Fibroblast of the aortic adventitia (primary cell): ENCODE data around the gene PRDM7. TPM values are rescaled to one million over a fixed set of nuclear protein-coding genes. Genes with fewer than 3 reads are reported as not detected.
A peak's percentile ranks its signal among the peaks of the same experiment; 100 is the strongest.

Experiments used
- DNase-seq: peaks from one replicate; pipeline ENCODE4 v3.0.0-alpha.2; 2010; ENCODE audit warnings: low read depth
- H3K4me3 ChIP-seq: 2 replicates; pipeline ENCODE4 v1.5.1; 2011; ENCODE audit warnings: low read depth, mild to moderate bottlenecking, control low read depth, low read length, moderate library complexity
- total RNA-seq: library from RNA; depleted of rRNA; stranded (reverse); fragments of >200 nt; gene quantifications from 2 replicates; pipeline ENCODE4 v1.2.3, GENCODE V29; 2012; ENCODE audit warnings: low replicate concordance
- TF ChIP-seq, protein P1 (sequence below): IDR thresholded peaks from 2 replicates; pipeline ENCODE4 v1.5.1; 2011; ENCODE audit warnings: mild to moderate bottlenecking, low read length, control low read depth, inconsistent platforms; ENCODE audit not compliant: insufficient read depth

The PRDM7 gene
- total RNA-seq, 1 donor = not detected

DNA sequence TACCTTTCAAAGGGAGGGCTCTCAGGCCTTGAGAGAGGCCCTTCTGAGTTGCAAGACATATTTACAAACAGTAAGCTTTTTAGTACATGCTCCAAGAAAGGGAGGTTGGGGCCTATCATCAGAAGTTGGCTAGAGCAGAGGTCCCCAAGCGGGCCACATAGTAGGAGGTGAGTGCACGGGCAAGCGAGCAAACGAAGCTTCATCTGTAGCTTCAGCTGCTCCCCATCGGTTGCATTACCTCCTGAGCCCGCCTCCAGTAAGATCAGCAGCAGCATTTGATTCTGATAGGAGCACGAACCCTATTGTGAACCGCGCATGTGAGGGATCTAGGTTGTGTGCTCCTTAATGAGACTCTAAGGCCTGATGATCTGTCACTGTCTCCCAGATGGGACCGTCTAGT is 26.2 kb downstream of the PRDM7 start:
- TF ChIP-seq, protein P1, sequence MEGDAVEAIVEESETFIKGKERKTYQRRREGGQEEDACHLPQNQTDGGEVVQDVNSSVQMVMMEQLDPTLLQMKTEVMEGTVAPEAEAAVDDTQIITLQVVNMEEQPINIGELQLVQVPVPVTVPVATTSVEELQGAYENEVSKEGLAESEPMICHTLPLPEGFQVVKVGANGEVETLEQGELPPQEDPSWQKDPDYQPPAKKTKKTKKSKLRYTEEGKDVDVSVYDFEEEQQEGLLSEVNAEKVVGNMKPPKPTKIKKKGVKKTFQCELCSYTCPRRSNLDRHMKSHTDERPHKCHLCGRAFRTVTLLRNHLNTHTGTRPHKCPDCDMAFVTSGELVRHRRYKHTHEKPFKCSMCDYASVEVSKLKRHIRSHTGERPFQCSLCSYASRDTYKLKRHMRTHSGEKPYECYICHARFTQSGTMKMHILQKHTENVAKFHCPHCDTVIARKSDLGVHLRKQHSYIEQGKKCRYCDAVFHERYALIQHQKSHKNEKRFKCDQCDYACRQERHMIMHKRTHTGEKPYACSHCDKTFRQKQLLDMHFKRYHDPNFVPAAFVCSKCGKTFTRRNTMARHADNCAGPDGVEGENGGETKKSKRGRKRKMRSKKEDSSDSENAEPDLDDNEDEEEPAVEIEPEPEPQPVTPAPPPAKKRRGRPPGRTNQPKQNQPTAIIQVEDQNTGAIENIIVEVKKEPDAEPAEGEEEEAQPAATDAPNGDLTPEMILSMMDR = no peak
- no peak overlapping the region for H3K4me3 ChIP-seq
- DNase-seq = no peak

DNA sequence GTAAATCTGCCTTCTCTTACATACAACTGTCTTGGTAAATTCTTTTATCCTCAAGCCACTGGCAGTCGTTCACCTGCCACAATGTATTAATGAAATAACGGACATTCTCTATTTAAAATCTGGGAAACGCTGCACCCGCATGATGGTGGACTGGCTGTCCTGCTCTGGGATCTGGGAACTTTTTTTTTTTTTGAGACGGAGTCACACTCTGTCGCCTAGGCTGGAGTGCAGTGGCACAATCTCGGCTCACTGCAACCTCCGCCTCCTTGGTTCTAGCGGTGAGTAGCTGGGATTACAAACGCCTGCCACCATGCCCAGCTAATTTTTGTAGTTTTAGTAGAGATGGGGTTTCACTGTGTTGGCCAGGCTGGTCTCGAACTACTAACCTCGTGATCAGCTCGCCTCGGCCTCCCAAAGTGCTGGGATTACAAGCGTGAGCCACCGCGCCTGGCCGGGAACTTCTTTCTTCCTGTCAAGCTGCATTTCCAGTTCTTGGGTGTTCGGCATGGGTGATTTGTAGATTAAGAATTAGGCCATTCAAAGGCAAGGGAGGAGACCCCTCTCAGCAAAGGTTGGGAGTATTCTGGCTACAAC is 28.3 kb downstream of the PRDM7 start:
- no peak for DNase-seq
- H3K4me3 ChIP-seq = no peak overlapping the region
- TF ChIP-seq, protein P1 = no peak

GRCh38 chr16:90048347-90048722 is 28.8 kb downstream of the PRDM7 start:
- no peak overlapping the region for H3K4me3 ChIP-seq
- TF ChIP-seq, protein P1 = no peak
- DNase-seq = peak; percentile 14

DNA sequence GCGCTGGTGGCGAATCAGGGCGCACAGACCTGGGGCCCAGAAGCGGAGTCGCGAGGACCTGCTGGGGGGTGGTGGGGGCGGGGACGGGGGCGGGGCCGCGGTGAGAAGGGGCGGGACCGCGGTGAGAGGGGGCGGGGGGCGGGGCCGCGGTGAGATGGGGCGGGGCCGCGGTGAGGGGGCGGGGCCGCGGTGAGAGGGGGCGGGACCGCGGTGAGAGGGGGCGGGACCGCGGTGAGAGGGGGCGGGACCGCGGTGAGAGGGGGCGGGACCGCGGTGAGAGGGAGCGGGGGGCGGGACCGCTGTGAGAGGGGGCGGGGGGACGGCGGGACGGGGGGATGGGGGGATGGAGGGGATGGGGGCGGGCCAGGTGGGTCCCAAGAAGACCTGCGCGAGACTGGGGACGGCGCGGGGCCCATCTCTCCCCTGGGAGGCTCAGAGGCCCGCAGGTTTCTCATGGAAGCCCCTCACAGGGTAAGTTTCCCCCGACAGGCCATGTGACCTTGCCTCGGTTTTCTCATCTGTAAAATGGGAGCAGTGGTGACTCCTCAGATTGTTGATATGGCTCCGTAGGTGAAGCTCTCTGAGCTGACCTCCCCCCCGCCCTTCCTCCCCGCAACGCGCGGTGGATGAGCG is 29.3 kb downstream of the PRDM7 start:
- H3K4me3 ChIP-seq = no peak overlapping the region
- TF ChIP-seq, protein P1 = no peak
- no peak for DNase-seq

GRCh38 chr16:90046971-90047713 is 30.0 kb downstream of the PRDM7 start:
- peak overlapping the region; percentile 35 for H3K4me3 ChIP-seq
- peak; percentile 61 for DNase-seq
- TF ChIP-seq, protein P1 = no peak

DNA sequence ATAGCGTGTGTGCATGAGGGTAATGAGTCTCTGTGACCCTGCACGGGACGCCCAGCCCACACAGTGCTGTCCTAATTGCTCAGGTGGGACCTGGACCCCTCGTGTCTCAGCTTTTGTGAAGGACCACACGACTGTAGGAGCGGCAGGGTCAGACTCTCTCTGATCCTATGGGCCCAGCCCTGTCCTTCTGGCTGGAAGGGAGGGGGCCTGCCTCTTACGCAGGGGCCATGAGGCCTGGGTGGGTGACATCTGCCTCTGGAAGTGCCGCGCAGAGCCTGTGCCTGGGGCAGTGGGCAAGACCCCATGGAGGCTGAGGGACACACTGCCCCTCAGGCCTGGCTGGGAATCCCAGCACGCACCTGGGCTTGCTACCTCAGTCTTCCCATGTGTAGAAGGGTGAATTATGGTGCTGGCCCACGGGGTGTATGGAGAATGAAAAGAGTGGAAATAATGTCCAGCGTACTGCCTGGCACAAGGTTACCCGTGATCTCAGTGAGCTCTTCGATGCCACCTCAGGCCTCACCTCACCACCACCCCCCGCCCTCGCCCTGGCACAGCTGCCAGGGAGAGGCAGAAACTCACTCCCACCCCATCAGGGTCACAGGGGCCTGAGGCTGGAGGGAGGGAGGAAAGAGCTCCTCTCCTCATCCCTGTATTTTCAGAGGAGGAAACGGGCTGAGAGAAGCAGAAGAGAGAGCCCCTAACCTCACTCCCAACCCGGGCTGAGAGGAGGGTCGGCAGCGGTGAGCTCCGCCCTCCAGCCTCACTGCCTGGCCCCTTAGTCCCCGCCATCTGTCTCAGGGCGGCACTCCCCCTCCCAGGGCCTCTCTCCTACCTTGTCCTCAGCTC is 30.8 kb downstream of the PRDM7 start:
- DNase-seq = no peak

More for the DNA sequence above, 30.8 kb downstream of the PRDM7 start:
- TF ChIP-seq, protein P1 = no peak
- peak overlapping the region; percentile 9 for H3K4me3 ChIP-seq
